ENCODE results near the gene FRS2.

GRCh38 chr12:69583203-69583602 is 113.0 kb downstream of the FRS2 start:
- no peak for TF ChIP-seq POLR2A (IDR thresholded peaks at IDR 0.05)
- no peak for TF ChIP-seq CTCF (IDR thresholded peaks at IDR 0.05)
